ENCODE data around the gene TRIM38. TPM values are rescaled to one million over a fixed set of nuclear protein-coding genes. Genes with fewer than 3 reads are reported as not detected.

TRIM38 gene
- total and polyA plus RNA-seq, 2 of the 13 experiments (the other 11 are each of a cell fraction or from before 2014, with no cell fraction given) = 2.5 to 3.1 TPM

DNA sequence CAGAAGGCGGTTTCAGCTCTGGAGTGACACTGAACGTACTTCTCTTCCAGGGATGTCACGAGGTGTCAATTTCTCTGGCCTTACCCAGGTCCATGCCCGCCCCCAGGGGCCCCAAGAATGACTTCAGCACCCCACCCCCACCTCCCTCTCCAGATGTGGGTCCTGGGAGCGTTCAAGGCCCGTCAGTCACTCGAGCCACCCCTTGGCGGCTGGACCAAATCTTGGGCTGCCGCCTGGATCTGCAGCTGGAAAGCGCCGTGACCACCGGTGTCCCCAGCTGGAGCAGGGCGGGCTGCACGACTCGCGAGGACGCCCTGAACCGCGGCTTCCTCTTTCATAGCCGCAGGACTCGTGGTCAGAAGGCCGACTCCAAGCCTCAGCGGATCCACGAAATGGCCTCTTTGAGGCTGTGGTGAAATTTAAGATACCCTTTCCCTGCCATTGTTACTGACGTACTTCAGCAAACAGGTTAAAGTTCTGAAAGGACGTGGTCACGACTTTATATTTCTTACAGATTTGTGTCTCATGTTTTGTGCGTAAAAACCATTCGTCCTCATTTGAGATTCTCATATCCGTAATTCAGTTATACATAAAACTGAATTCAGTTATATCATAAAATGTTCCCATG, 29.3 kb downstream of the TRIM38 start (continued):
- TF ChIP-seq, protein P1, sequence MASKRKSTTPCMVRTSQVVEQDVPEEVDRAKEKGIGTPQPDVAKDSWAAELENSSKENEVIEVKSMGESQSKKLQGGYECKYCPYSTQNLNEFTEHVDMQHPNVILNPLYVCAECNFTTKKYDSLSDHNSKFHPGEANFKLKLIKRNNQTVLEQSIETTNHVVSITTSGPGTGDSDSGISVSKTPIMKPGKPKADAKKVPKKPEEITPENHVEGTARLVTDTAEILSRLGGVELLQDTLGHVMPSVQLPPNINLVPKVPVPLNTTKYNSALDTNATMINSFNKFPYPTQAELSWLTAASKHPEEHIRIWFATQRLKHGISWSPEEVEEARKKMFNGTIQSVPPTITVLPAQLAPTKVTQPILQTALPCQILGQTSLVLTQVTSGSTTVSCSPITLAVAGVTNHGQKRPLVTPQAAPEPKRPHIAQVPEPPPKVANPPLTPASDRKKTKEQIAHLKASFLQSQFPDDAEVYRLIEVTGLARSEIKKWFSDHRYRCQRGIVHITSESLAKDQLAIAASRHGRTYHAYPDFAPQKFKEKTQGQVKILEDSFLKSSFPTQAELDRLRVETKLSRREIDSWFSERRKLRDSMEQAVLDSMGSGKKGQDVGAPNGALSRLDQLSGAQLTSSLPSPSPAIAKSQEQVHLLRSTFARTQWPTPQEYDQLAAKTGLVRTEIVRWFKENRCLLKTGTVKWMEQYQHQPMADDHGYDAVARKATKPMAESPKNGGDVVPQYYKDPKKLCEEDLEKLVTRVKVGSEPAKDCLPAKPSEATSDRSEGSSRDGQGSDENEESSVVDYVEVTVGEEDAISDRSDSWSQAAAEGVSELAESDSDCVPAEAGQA (IDR thresholded peaks at IDR 0.05; ENCODE audit: low read depth) = no peak
- TF ChIP-seq, protein P1 (CRISPR knock-in tag; IDR thresholded peaks at IDR 0.05; ENCODE audit: borderline replicate concordance) = no peak
- TF ChIP-seq, protein P2, sequence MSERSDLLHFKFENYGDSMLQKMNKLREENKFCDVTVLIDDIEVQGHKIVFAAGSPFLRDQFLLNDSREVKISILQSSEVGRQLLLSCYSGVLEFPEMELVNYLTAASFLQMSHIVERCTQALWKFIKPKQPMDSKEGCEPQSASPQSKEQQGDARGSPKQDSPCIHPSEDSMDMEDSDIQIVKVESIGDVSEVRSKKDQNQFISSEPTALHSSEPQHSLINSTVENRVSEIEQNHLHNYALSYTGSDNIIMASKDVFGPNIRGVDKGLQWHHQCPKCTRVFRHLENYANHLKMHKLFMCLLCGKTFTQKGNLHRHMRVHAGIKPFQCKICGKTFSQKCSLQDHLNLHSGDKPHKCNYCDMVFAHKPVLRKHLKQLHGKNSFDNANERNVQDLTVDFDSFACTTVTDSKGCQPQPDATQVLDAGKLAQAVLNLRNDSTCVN (CRISPR knock-in tag; IDR thresholded peaks at IDR 0.05; ENCODE audit: borderline replicate concordance) = peak; percentile 14; the same call in 1 of the 2 replicates
- no peak; the same call in 1 of the 2 replicates for TF ChIP-seq RXRA (CRISPR knock-in tag; IDR thresholded peaks at IDR 0.05)
- TF ChIP-seq ZFP82 (CRISPR knock-in tag; IDR thresholded peaks at IDR 0.05; ENCODE audit: borderline replicate concordance) = no peak
- TF ChIP-seq, protein P3, sequence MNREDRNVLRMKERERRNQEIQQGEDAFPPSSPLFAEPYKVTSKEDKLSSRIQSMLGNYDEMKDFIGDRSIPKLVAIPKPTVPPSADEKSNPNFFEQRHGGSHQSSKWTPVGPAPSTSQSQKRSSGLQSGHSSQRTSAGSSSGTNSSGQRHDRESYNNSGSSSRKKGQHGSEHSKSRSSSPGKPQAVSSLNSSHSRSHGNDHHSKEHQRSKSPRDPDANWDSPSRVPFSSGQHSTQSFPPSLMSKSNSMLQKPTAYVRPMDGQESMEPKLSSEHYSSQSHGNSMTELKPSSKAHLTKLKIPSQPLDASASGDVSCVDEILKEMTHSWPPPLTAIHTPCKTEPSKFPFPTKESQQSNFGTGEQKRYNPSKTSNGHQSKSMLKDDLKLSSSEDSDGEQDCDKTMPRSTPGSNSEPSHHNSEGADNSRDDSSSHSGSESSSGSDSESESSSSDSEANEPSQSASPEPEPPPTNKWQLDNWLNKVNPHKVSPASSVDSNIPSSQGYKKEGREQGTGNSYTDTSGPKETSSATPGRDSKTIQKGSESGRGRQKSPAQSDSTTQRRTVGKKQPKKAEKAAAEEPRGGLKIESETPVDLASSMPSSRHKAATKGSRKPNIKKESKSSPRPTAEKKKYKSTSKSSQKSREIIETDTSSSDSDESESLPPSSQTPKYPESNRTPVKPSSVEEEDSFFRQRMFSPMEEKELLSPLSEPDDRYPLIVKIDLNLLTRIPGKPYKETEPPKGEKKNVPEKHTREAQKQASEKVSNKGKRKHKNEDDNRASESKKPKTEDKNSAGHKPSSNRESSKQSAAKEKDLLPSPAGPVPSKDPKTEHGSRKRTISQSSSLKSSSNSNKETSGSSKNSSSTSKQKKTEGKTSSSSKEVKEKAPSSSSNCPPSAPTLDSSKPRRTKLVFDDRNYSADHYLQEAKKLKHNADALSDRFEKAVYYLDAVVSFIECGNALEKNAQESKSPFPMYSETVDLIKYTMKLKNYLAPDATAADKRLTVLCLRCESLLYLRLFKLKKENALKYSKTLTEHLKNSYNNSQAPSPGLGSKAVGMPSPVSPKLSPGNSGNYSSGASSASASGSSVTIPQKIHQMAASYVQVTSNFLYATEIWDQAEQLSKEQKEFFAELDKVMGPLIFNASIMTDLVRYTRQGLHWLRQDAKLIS (CRISPR knock-in tag; IDR thresholded peaks at IDR 0.05) = peak; percentile 18; the same call in 1 of the 2 replicates
- no peak for TF ChIP-seq MED13 (CRISPR knock-in tag; IDR thresholded peaks at IDR 0.05)
- TF ChIP-seq, protein P4, sequence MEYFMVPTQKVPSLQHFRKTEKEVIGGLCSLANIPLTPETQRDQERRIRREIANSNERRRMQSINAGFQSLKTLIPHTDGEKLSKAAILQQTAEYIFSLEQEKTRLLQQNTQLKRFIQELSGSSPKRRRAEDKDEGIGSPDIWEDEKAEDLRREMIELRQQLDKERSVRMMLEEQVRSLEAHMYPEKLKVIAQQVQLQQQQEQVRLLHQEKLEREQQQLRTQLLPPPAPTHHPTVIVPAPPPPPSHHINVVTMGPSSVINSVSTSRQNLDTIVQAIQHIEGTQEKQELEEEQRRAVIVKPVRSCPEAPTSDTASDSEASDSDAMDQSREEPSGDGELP (IDR thresholded peaks at IDR 0.05; ENCODE audit: borderline replicate concordance, low read depth) = peak; percentile 86
- TF ChIP-seq PRMT3 (CRISPR knock-in tag; IDR thresholded peaks at IDR 0.05; ENCODE audit: borderline replicate concordance, low read depth) = 0 out of 2 replicates have a peak, but pooled peaks have one; percentile 25
- TF ChIP-seq SOX5 (CRISPR knock-in tag; IDR thresholded peaks at IDR 0.05; ENCODE audit: borderline replicate concordance) = peak; percentile 36
- TF ChIP-seq STAT5B (CRISPR knock-in tag; IDR thresholded peaks at IDR 0.05) = no peak
- no peak for TF ChIP-seq SOX6 (IDR thresholded peaks at IDR 0.05)
- peak; percentile 49; the same call in 1 of the 2 replicates for TF ChIP-seq SOX6 (CRISPR knock-in tag; IDR thresholded peaks at IDR 0.05)
- TF ChIP-seq GABPA (IDR thresholded peaks at IDR 0.05; ENCODE audit: low read depth, low read length) = no peak
- no peak for TF ChIP-seq GABPA (CRISPR knock-in tag; IDR thresholded peaks at IDR 0.05; ENCODE audit: low read depth)
- TF ChIP-seq MED1 (CRISPR knock-in tag; IDR thresholded peaks at IDR 0.05) = no peak
- TF ChIP-seq, protein P5, sequence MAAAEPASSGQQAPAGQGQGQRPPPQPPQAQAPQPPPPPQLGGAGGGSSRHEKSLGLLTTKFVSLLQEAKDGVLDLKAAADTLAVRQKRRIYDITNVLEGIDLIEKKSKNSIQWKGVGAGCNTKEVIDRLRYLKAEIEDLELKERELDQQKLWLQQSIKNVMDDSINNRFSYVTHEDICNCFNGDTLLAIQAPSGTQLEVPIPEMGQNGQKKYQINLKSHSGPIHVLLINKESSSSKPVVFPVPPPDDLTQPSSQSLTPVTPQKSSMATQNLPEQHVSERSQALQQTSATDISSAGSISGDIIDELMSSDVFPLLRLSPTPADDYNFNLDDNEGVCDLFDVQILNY (CRISPR knock-in tag; conservative IDR thresholded peaks at IDR 0.05) = peak; percentile 58; the same call in 1 of the 2 replicates
- peak; percentile 34 for TF ChIP-seq TEAD3 (CRISPR knock-in tag; optimal IDR thresholded peaks at IDR 0.05; ENCODE audit: borderline replicate concordance)
